CD14-positive monocyte (primary cell): ENCODE results near the gene TMEM120B. TPM values are rescaled to one million over a fixed set of nuclear protein-coding genes. Genes with fewer than 3 reads are reported as not detected.

Experiments
- DNase-seq, 3 donors: peaks; one replicate each; pipeline ENCODE4 v3.0.0-alpha.2; 2011 to 2022
- H2AFZ ChIP-seq: 2 replicates; pipeline ENCODE4 v1.6.0; 2012; ENCODE audit warnings: mild to moderate bottlenecking, low read depth, low read length, inconsistent platforms; ENCODE audit not compliant: insufficient read depth, poor library complexity, severe bottlenecking
- H3K27ac ChIP-seq, 2 donors: 1 replicate in 1 of 2; 2 replicates in 1 of 2; pipeline ENCODE4 v1.5.1; 2012 to 2013; ENCODE audit warnings: low read length in 2 of 2, control low read depth in 1 of 2, inconsistent platforms in 1 of 2, low read depth in 1 of 2, mild to moderate bottlenecking in 1 of 2
- H3K27me3 ChIP-seq, 2 donors: one replicate each; pipeline versions ENCODE4 v1.6.0 to v1.6.1; 2011 to 2013; ENCODE audit warnings: low read length in 2 of 2; ENCODE audit not compliant: control insufficient read depth in 2 of 2, insufficient read depth in 2 of 2
- H3K36me3 ChIP-seq, 2 donors: replicated peaks in 1 of 2; 1 replicate in 1 of 2; 2 replicates in 1 of 2; pipeline versions ENCODE4 v1.5.1 to v1.6.1; 2012 to 2013; ENCODE audit warnings: low read length in 2 of 2, control low read depth in 1 of 2, inconsistent platforms in 1 of 2, mild to moderate bottlenecking in 1 of 2; ENCODE audit not compliant: insufficient read depth in 2 of 2, control insufficient read depth in 1 of 2
- H3K4me1 ChIP-seq, 2 donors: 1 replicate in 1 of 2; 2 replicates in 1 of 2; pipeline versions ENCODE4 v1.5.1 to v1.6.1; 2012 to 2013; ENCODE audit warnings: low read length in 2 of 2, control low read depth in 1 of 2, inconsistent platforms in 1 of 2, mild to moderate bottlenecking in 1 of 2, moderate library complexity in 1 of 2; ENCODE audit not compliant: insufficient read depth in 2 of 2, control insufficient read depth in 1 of 2
- H3K4me2 ChIP-seq: replicated peaks from 2 replicates; pipeline ENCODE3; 2012; ENCODE audit warnings: low read length, moderate library complexity, mild to moderate bottlenecking; ENCODE audit not compliant: poor library complexity, severe bottlenecking; ENCODE audit errors: extremely low read depth
- H3K4me3 ChIP-seq, 3 experiments: fragments of 200-600 bp in 1 of 3; sonication (generic) in 1 of 3; replicated peaks in 1 of 3; 1 replicate in 2 of 3; 2 replicates in 1 of 3; pipeline ENCODE4 v1.5.1; 2011 to 2013; ENCODE audit warnings: low read length in 3 of 3, mild to moderate bottlenecking in 3 of 3, control low read depth in 2 of 3, low read depth in 2 of 3, inconsistent platforms in 1 of 3, moderate library complexity in 1 of 3
- H3K79me2 ChIP-seq: 2 replicates; pipeline ENCODE4 v1.6.0; 2012; ENCODE audit warnings: mild to moderate bottlenecking, control low read depth, inconsistent platforms, low read length, moderate library complexity; ENCODE audit not compliant: insufficient read depth
- H3K9ac ChIP-seq: 2 replicates; pipeline ENCODE4 v1.6.0; 2017; ENCODE audit warnings: low read length, mild to moderate bottlenecking; ENCODE audit not compliant: insufficient read depth, poor library complexity, severe bottlenecking
- H3K9me3 ChIP-seq, 2 donors: replicated peaks in 1 of 2; 1 replicate in 1 of 2; 2 replicates in 1 of 2; pipeline versions ENCODE4 v1.5.1 to v1.6.1; 2012 to 2013; ENCODE audit warnings: low read length in 2 of 2, control low read depth in 1 of 2; ENCODE audit not compliant: control insufficient read depth in 1 of 2, insufficient read depth in 1 of 2
- H4K20me1 ChIP-seq: 2 replicates; pipeline ENCODE4 v1.6.0; 2012; ENCODE audit warnings: mild to moderate bottlenecking, low read length, control low read depth, moderate library complexity; ENCODE audit not compliant: insufficient read depth
- H3K27ac Mint-ChIP-seq, 7 donors: one replicate each; pipeline ENCODE4 v1.8.0; 2020; ENCODE audit warnings: mild to moderate bottlenecking in 7 of 7, mixed read lengths in 7 of 7, moderate library complexity in 6 of 7, inconsistent platforms in 2 of 7
- H3K27me3 Mint-ChIP-seq, 3 donors: one replicate each; pipeline ENCODE4 v1.8.0; 2021 to 2022; ENCODE audit warnings: low read depth in 3 of 3, mild to moderate bottlenecking in 3 of 3, mixed read lengths in 3 of 3, moderate library complexity in 3 of 3, inconsistent platforms in 1 of 3
- H3K36me3 Mint-ChIP-seq, 2 donors: one replicate each; pipeline ENCODE4 v1.8.0; 2020; ENCODE audit warnings: mixed read lengths in 2 of 2, inconsistent platforms in 1 of 2, mild to moderate bottlenecking in 1 of 2
- H3K4me1 Mint-ChIP-seq: one replicate; pipeline ENCODE4 v1.8.0; 2020; ENCODE audit warnings: mild to moderate bottlenecking, mixed read lengths
- H3K4me3 Mint-ChIP-seq, 2 donors: one replicate each; pipeline ENCODE4 v1.8.0; 2020; ENCODE audit warnings: mild to moderate bottlenecking in 2 of 2, mixed read lengths in 2 of 2, moderate library complexity in 1 of 2
- H3K9me3 Mint-ChIP-seq, 7 donors: one replicate each; pipeline ENCODE4 v1.8.0; 2020 to 2022; ENCODE audit warnings: mixed read lengths in 7 of 7, mild to moderate bottlenecking in 6 of 7, moderate library complexity in 6 of 7, inconsistent platforms in 2 of 7
- WGBS: methylation state at CpG from one replicate; pipeline ENCODE4 v1.1.5; 2013; ENCODE audit warnings: missing lambda C conversion rate; ENCODE audit not compliant: insufficient coverage; 5-methylcytosine and 5-hydroxymethylcytosine counted together
- intact Hi-C, 2 donors: fragments of 100-400 bp; cut with micrococcal nuclease; formaldehyde crosslinking; loops; one replicate each; pipeline versions ENCODE4 v1.15.0 to v1.15.1; 2023
- polyA plus RNA-seq, 3 donors: library from polyadenylated mRNA; depleted of rRNA in 1 of 3; unstranded in 2 of 3; stranded (reverse) in 1 of 3; fragments of 300-500 nt in 2 of 3; fragments of >200 nt in 1 of 3; fragmentation: Illumina TruSeq in 2 of 3; gene quantifications; 1 replicate in 2 of 3; 2 replicates in 1 of 3; pipeline ENCODE4 v1.2.3, GENCODE V29; 2012 to 2021
- TF ChIP-seq, protein P1 (sequence below): fragments of 200-600 bp; IDR thresholded peaks from one replicate; pipeline ENCODE4 v1.8.0; 2022; ENCODE audit warnings: antibody characterized with exemption, mild to moderate bottlenecking

The TMEM120B gene
- polyA plus RNA-seq, 3 donors: 0.65 to 2.4 (median 1.1) TPM

DNA sequence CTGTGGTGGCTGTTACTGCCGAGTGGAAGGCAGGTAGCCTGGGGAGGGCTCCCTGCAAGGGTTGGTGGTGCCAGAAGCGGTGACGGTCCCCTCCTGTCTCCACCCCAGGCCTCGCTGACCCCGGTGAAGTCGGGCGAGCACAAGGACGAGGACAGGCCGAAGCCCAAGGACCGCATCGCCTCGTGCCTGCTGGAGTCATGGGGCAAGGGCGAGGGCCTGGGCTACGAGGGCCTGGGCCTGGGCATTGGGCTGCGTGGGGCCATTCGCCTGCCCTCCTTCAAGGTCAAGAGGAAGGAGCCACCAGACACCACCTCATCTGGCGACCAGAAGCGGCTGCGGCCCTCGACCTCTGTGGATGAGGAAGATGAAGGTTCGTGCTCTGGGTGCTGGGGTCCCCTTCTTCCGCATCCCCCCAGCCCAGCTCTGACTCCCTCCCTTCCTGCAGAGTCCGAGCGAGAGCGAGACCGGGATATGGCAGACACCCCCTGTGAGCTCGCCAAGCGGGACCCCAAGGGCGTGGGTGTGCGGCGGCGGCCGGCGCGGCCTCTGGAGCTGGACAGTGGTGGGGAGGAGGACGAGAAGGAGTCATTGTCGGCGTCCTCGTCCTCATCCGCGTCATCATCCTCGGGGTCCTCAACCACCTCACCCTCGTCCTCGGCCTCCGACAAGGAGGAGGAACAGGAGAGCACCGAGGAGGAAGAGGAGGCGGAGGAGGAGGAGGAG, 104.5 kb downstream of the TMEM120B start:
- Mint-ChIP-seq H3K27ac (peak overlapping the region in 1 of 7 donors; percentile 30), H3K9me3 (no peaks in the 10 kb centered on the region), H3K4me3 (no peak overlapping the region), H3K4me1 (peaks cover 18% of the 10 kb centered on the region), H3K27me3 (peaks cover 0 to 2% (median 0%) of the 10 kb centered on the region in 3 donors), H3K36me3 (peaks cover 57 to 77% of the 10 kb centered on the region in 2 donors)
- intact Hi-C loops: no loop called here
- Histone ChIP-seq H3K27me3 (no peaks in the 10 kb centered on the region), H3K79me2 (peaks cover 83% of the 10 kb centered on the region), H3K36me3 (peaks cover 65 to 76% of the 10 kb centered on the region in 2 donors), H3K4me3 (no peak overlapping the region), H2AFZ (no peak overlapping the region), H4K20me1 (peaks cover 93% of the 10 kb centered on the region), H3K4me1 (peaks cover 20% of the 10 kb centered on the region in 2 donors), H3K9ac (no peak overlapping the region), H3K27ac (no peak overlapping the region), H3K4me2 (no peak overlapping the region), H3K9me3 (no peaks in the 10 kb centered on the region)
- WGBS: over 99% methylated on average over 15 of the region's 47 CpGs
- TF ChIP-seq, protein P1, sequence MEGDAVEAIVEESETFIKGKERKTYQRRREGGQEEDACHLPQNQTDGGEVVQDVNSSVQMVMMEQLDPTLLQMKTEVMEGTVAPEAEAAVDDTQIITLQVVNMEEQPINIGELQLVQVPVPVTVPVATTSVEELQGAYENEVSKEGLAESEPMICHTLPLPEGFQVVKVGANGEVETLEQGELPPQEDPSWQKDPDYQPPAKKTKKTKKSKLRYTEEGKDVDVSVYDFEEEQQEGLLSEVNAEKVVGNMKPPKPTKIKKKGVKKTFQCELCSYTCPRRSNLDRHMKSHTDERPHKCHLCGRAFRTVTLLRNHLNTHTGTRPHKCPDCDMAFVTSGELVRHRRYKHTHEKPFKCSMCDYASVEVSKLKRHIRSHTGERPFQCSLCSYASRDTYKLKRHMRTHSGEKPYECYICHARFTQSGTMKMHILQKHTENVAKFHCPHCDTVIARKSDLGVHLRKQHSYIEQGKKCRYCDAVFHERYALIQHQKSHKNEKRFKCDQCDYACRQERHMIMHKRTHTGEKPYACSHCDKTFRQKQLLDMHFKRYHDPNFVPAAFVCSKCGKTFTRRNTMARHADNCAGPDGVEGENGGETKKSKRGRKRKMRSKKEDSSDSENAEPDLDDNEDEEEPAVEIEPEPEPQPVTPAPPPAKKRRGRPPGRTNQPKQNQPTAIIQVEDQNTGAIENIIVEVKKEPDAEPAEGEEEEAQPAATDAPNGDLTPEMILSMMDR: no peak
- DNase-seq: no peak

DNA sequence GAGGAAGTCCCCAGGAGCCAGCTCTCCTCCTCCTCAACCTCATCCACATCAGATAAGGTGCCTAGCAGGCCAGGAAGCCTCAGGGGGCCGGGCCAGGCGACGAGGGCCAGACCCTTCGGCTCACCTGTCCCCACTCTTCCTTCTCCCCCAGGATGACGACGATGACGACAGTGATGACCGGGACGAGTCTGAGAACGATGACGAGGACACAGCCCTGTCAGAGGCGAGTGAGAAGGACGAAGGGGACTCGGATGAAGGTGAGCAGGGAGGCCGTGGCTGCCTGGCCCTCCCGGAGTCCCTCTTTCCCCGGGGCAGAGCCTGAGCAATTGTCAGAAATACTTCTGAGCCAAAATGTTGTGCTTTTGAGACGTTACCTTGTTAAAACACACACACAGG, 105.1 kb downstream of the TMEM120B start:
- DNase-seq: no peak
- intact Hi-C loops: no loop called here

More for the DNA sequence above, 105.1 kb downstream of the TMEM120B start:
- no peak overlapping the region for H2AFZ ChIP-seq
- H3K27me3 ChIP-seq: no peaks in the 10 kb centered on the region
- TF ChIP-seq, protein P1: no peak
- H3K4me1 ChIP-seq: peaks cover 14% of the 10 kb centered on the region in 2 donors
- H3K9me3 ChIP-seq: no peaks in the 10 kb centered on the region
- Mint-ChIP-seq H3K9me3 (no peaks in the 10 kb centered on the region), H3K36me3 (peaks cover 62 to 83% of the 10 kb centered on the region in 2 donors), H3K4me1 (peaks cover 14% of the 10 kb centered on the region), H3K4me3 (no peak overlapping the region), H3K27ac (peak overlapping the region in 1 of 7 donors; percentile 15), H3K27me3 (peaks cover 0 to 1% (median 0%) of the 10 kb centered on the region in 3 donors)
- H3K4me3 ChIP-seq: no peak overlapping the region
- WGBS: 94% methylated on average over 17 of the region's 18 CpGs
- peaks cover 79% of the 10 kb centered on the region for H3K79me2 ChIP-seq
- peaks cover 93% of the 10 kb centered on the region for H4K20me1 ChIP-seq
- no peak overlapping the region for H3K4me2 ChIP-seq
- no peak overlapping the region for H3K9ac ChIP-seq
- H3K27ac ChIP-seq: no peak overlapping the region
- H3K36me3 ChIP-seq: peaks cover 71 to 81% of the 10 kb centered on the region in 2 donors
